OCI-M2 (cell line): ENCODE results near the gene TMEM72.

Experiments used
- DNase-seq: peaks from one replicate; lab custom pipeline; 2025; ENCODE audit not compliant: unreplicated experiment; lab: John Stamatoyannopoulos, UW

The TMEM72 gene

DNA sequence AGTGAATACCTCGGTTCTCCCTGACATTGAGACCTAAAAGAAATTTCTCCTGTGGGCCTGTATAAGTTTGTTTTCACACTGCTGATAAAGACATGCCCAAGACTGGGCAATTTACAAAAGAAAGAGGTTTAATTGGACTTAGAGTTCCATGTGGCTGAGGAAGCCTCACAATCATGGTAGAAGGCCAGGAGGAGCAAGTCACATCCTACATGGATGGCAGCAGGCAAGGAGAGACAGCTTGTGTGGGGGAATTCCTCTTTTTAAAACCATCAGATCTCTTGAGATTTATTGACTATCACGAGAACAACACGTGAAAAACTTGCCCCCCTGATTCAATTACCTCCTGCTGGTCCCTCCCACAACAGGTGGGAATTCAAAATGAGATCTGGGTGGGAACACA lies 6.7 kb downstream of the TMEM72 start:
- no peak for DNase-seq

DNA sequence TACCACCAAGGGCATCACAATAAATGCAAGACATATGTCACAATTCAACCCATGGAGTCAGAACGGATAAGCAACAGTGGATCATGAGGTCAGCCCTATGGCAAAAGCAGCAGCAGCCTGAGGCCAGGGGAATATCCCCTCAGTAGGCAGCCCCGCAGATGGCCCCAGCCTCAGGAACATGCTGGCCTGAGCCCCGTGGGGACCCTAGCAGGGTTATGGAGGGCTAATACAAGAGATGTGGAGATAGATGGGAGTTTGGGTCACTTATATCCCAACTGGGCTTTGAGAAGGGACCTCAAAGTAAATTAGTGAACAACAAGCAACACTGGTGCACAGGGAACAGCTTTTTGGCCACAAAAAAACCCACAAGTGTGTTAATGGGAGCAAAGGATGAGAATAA lies 9.1 kb downstream of the TMEM72 start:
- DNase-seq = no peak

DNA sequence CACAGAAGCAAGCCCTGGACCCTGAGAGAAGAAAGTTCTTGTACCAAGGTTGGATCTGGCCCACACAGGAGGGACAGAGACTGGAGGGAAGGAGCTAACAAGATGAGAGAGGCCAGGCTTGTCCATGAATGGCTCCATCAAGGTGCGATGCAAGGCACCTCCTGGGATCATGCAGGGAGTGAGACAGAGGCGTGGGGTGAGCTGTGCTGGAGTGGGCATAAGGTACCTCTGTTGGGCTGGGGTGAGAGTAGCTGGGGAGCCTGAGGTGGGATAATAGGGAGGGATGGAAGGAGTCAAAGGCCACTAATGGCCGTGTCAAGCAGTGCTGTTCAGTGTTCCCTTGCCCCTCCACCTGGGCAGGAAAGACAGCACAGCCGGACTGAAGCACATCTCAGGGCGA lies 9.9 kb downstream of the TMEM72 start:
- no peak for DNase-seq

DNA sequence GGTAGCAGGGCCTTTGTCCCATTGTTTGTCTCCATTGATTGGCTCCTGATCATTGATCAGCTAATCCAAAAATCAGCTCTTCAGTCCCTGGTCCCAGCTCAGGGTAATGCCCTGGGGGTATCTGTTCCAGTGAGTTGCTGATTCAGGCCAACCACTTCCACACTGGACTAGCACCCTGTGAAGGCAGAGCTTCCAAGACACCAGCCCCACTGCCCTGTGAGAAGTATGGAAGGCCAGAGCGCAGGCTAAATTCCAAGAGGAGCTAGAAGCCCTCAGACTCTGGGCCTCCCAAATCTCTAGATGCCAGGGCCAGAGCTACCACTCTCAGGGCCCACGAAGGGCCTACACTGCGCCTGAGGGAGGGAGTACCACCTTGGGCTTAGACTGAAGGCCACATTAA lies 10.4 kb downstream of the TMEM72 start:
- no peak for DNase-seq

DNA sequence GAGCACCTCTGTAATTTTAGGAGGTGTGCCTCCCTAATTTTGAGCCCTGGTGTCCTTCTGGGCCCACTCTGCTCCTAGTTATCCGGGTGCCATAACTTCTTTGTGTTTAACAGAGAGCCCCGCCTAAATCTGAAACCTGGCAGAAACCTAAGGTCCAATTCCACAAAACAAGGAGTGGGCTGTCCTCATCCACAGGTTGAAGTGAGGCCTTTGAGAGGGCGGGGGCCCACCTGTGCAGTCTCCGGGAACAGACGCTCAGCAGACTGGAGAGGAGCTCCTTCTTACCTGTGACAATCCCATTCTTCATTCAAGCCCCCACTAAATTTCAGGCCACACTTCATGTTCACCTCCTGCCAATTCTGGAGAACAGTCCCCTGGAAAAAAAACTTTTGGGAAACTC lies 10.9 kb downstream of the TMEM72 start:
- DNase-seq = no peak

DNA sequence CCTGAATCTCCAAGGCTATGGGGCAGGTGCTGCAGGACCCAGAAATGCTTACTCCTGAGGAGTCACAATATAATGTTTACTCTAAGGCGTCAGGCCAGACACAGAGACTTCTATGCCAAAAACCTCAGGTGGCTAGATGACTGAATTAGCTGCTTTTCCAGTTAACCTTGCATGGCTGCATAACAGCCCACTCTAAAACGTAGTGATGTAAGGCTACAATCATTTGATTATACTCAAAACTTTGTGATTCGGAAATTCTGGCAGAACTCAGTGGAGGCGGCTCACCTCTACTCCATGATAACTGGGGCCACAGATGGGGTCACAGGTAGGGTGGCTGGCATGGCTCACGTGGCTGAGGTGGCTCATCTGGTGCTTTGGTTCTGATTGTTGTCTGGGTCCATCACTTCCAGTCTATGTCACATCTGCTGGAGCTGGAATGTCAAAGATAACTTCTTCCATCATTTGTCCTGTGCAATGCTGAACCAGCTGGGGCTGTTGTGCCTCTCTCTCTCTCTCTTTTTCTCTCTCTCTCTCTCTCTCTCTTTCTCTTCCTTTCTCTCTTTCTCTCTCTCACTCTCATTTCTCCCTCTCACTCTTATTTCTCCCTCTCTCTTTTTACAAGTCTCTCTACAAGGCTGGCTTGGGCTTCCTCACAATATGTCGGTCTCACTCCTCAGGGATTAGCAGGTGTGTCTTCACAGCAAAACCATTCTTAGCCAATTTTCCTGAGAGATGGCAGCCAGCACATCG lies 11.8 kb downstream of the TMEM72 start:
- DNase-seq = no peak

DNA sequence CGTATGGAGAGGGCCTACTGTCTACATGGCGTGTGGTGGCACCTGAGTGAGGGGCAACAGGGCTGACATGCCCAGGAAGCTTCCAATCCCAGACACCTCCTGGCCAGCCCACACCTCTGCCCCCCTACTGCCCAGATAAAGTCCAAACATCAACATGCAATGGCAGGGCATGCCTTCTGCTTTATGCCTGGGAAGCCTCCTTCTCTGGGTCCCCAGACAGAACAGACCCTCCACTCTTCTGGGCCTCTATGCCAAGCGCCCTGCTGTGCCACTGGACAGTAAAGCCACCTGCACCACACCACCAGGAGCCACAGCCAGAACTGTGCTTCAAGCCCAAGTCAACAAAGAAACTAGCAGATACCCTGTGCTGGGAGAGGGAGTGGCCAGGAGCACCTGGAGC lies 12.5 kb downstream of the TMEM72 start:
- DNase-seq = no peak

DNA sequence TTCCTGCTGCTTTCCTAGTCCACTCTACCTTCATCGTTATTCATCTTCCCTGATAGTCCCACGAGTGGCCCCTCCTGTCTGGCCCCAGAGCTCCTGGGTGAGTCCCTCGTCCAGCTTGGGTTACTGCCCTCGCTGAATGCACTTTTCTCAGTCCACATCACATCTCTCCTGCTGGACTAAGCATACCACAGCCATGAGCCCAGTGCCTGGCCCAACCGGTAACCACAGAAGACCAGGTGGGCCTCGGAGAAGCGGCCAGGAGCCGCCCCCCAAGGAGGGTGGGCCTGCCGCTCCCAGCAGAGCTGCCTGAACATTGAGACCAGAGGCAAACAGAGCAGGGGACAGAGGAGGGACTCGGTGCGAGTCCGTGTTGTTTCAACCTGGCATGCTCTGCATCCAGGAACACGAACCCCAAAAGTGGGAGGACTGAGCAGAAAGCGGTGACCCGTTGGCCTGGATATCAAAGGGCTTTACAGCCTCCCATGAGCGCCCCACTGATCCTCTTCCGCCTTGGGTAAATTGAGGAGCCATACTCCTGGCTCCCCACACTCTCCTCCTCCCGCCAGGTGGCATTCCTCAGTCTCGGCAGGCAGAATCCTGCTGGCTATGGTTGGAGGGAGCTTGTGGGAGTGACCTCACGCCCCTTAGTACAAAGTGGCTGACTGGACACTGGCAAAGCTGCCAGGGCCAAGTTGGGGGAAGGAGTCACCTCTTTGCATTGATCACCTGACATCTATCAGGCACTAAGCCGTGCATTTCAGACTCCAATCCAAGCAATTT lies 13.3 kb downstream of the TMEM72 start:
- no peak for DNase-seq

DNA sequence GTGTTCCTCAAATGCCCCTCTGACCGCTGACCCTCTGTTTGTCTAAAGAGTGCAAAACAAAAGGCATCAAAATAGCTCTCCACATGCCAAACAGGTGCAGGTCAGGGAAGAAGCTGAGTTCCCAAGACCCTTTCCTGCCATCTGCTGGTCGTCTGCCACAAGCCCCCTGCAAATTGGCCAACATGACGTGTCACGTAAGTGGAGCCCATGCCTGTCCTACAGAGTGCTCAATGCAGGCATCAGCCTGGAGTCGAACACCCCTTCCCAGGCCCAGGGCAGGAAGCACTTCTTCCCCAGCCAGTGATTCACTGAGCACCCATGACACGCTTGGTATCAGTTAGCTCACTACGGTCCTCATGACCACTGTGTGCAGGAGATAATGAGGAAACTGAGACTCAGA lies 14.1 kb downstream of the TMEM72 start:
- DNase-seq = no peak

DNA sequence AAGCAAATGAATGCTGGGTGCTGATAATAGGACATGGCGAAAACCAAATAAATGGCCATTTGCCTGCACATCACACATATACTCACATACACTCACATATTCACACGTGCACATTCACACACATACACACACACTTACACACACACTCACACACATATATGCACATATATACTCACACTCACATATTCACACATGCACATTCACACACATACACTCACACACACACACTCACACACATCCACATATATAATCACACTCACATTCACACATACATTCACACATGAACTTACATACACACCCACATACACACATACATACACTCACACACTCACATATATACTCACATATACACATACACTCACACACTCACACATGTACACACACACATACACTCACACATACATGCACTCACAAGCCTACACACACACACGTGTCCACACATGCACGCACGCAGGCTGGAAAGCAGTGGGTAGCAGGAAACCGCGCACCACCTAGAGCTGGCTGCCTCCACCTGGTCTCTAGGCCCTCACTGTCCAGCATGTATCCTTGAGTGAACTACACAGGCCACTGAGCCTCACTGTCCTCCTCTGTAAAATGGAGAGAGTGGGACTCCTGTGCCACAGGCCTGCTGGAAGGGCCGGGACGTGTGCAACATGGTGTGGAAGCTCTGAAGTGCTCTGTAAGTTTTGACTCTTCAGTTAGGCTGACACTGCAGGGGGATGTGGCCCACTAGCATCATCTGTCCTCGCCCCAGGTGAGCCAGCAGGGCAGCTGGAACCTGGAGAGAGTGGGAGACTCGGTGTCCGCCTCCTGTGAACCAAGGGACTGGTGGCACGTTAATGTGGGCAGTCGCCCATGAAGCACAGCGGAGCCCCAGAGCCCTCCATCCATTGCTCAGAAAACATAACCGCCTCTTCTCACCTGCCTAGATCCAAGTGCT lies 14.9 kb downstream of the TMEM72 start:
- no peak for DNase-seq

DNA sequence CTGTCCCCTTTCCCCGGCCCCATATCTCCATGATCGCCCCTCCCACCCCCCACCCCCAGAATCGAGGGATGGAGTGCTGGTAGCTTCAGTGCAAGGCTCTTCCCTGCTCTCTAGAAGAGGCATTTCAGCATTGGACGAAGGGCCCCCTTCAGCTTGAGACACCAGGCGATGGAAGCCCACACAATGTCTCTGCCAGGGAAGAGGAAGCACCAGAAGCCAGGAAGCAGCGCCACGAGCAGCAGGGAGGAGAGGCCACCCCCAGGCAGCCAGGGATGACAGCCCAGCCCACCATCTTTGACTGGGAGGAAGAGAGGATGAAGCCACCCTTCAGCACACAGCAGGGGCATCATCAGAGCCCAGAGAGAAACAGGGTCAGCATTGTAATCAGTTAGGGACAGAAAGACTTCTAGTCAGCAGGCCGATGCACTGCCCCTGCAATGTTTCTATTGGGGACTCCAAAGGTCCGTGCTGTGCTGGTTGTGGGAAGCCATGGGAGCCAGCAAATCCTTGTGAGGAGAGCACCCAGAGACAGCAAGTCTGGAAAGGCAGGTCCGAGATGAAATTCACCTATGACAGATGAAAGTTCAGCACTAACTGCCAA lies 15.7 kb downstream of the TMEM72 start:
- no peak for DNase-seq

DNA sequence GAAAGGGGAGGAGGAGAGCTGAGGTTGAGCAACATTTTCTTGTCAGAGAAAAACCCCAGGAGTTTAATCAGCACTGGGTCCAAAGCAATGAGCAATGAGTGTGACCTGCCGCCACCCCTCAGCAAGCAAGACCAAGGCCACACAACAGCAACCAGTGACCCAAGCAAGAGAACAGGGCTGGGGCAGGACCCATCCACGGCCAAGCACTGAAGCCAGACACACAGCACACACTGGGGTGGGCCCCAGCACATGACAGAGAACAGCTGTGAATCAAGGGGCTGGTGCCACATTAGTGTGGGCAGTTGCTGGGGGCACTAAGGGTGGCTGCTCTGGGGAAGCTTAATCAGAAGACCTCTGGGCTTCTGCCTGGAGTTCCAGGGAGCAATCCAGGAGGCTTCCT lies 16.2 kb downstream of the TMEM72 start:
- DNase-seq = no peak

DNA sequence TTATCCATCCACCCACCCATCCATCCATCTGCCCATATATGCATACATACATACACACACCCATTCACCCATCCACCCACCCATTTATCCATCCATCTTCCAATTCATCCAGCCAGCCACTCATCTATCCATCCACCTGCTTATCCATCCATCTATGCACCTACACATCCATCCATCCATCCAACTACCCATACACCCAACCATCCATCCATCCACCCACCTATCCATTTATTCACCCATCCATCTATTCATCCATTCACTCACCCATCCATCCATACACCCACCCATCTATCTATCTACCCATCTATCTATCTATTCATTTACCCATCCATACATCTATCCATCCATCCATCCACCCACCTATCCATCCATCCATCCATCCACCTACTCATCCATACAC lies 17.3 kb downstream of the TMEM72 start:
- DNase-seq = no peak

DNA sequence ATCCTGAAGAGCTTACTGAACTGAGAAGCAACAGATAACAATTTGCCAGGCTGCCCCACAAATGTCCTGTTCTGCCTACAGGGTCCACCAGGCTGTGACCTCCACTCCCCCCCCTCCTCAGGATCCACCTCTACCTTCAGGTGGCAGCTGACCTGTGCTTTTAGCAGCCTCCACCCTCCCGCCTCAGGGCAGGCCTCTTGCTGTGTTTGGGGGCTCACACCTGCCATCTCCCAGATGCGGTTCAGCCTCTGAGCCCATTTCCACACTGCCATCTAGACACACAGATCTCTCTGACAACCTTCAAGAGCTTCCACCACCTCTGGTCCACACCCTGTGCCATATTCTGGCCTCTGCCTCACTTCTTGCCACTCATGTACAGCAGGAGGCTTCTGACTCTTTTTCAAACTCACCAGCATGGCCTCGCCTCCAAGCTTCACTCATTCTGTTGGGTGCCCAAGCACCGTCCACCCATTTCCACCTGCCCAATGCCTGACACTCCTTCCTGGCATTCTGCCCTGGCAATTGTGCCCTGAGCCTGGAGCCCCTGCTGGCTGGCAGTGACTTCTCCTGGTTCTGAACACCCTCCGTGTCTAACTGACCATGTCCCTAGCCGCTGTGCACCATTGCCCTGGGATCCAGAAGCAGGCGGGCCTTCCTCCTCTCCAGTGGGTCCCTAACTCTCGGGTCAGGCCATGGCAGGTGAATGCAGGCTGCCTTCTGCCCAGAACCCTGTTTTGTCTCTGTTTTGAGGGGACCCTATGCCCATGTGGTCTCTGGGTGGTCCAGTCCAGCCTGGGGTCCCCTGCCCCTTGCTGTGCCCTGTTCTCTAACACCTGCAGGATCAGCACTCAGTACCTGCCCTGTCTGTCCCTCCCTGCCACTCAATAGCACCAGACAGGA lies 18.5 kb downstream of the TMEM72 start:
- no peak for DNase-seq

DNA sequence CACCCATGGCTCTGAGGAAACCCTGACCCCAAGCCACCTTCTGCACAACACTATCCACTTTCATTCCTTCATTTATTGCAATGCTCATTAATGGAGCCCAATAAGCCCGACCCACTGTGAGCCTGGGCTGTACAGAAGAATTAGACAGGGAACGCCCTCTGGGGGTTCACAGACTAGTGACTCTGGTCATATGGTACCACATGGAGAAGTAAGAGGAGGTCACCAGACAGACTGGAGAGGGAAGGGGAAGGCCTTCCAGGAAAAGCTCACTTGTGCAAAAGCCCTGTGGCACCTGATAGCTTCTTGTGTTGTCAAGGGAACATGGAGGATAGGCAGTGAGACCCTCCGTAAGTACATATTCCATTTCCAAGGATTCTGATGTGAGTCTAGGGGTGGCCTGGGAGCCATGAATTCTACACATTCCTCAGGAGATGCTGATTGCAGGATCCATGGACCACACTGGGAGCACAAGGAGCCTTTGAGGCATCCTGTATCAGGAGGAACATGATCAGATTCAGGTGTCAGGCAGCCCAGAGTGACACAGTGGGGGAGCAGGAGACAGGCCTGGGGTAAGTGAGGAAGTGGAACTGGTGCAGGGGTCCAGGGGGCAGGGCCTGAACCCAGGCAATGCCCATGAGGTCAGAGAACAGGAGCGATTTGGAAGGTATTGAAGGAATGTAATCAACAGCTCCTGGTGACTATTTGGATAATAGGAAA lies 19.9 kb downstream of the TMEM72 start:
- DNase-seq = no peak

DNA sequence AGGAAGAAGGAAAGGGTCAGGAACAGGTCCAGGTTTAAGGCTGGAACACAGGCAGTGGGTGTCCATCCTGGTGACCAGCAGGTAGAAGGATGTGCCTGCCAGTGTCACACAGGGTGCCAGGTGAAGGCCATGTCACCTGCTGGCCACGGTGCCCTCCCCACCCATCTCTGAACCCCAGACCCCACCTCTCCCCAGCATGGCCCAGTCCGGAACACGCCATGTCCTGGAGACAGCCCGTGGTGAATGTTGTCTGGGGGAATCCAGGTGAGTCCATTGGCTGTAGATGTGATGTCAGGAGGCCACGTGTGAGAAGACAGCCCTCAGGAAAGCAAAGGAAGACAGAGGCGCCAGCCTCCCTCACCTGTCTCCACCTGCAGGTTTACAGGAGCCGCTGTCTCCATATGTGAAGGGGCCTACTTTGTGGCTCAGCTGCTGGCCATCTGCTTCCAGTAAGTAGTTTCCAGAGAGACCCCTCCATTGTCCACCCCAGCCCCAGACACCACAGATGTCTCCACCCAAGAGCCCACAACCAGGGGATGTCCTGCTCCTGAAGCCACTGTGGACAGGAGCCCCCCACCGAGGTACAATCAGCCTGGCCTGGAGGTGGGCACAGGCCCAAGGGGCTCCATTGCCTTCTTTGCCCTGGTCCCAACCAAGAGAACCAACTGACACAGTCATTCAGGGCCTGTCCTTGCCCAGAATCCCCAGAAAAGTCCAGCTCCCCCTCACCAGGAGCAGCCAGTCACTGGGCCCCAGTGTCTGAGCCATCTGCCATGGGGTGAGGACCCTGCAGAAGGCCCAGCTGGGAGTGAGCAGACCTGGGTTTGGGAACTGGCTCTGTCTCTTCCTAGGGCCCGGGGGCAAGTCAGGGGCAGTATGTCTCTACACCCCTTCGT lies 20.7 kb downstream of the TMEM72 start:
- no peak for DNase-seq

DNA sequence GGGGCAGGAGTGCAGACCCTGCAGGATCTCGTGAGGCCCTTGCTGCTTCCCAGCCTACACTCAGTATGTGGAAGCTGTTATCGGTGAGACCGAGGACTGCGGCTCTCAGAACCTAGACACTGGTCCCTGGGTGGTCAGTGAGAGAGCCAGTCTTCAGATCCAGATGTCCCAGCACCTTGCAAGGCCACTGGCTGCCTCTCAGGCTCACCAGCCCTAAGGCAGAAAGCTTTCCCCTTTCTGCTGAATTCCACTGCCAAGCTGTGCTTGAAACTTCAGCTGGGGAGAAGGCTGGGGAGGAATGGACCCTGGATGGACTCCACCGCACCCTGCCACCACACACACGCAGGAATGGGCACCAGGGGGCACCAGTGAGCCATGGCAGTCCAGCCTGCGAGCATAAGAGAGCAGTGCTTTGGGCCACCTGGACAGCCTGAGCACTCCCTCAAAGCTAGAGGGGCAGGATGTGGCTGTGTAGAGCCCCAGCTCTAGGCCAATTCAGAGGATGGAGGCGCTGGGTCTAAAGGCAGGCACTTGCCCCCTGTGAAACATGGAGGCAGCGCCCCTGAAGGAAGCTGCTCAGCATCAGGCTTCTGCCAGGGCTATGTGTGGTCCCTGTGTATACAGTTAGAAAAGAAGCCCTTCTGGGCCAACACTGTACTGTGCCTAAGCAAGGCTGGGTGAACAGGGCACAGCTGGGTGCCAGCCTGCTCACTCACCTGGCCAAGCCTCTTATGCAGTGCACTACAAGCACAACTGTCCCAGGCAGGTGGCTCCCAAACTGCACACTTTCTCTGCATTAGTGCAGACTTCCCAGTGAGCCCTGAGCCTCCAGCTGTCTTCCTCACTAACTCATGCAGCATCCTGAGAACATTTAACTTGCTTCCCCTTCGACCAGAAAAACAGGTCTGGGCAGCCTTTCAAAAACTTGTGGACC lies 21.6 kb downstream of the TMEM72 start:
- DNase-seq = no peak
